H9 (cell line): Measurements from ENCODE around the gene APP. TPM values are rescaled to one million over a fixed set of nuclear protein-coding genes. Genes with fewer than 3 reads are reported as not detected.

Experiments
- DNase-seq: peaks from one replicate; pipeline ENCODE4 v3.0.0-alpha.2; 2017
- H2AFZ ChIP-seq: one replicate; pipeline ENCODE4 v1.6.1; 2013; ENCODE audit warnings: mild to moderate bottlenecking, low read length, control low read depth, moderate library complexity
- H2AK5ac ChIP-seq: 2 replicates; pipeline ENCODE4 v1.6.1; 2013; ENCODE audit warnings: low read length, control low read depth, mixed read lengths; ENCODE audit not compliant: insufficient read length
- H2BK120ac ChIP-seq: one replicate; pipeline ENCODE4 v1.6.1; 2013; ENCODE audit warnings: low read depth, mild to moderate bottlenecking, low read length, control low read depth, inconsistent platforms; ENCODE audit not compliant: poor library complexity, severe bottlenecking
- H2BK12ac ChIP-seq: 2 replicates; pipeline ENCODE4 v1.6.1; 2013; ENCODE audit warnings: low read length, control low read depth, mixed read lengths, low read depth; ENCODE audit not compliant: insufficient read length
- H2BK15ac ChIP-seq: 2 replicates; pipeline ENCODE4 v1.6.1; 2013; ENCODE audit warnings: low read depth, low read length, control low read depth
- H2BK20ac ChIP-seq: one replicate; pipeline ENCODE4 v1.6.1; 2013; ENCODE audit warnings: low read depth, mild to moderate bottlenecking, low read length, control low read depth, inconsistent platforms; ENCODE audit not compliant: poor library complexity, severe bottlenecking
- H2BK5ac ChIP-seq: 2 replicates; pipeline ENCODE4 v1.6.1; 2013; ENCODE audit warnings: low read length, control low read depth, mixed read lengths; ENCODE audit not compliant: insufficient read length
- H3K14ac ChIP-seq: 2 replicates; pipeline ENCODE4 v1.6.1; 2013; ENCODE audit warnings: low read length, control low read depth; ENCODE audit not compliant: insufficient read depth
- H3K18ac ChIP-seq: 2 replicates; pipeline ENCODE4 v1.6.1; 2013; ENCODE audit warnings: low read depth, mild to moderate bottlenecking, mixed read lengths, low read length, control low read depth; ENCODE audit not compliant: insufficient read length
- H3K23ac ChIP-seq: 2 replicates; pipeline ENCODE4 v1.6.1; 2013; ENCODE audit warnings: low read length, control low read depth, mixed read lengths, low read depth; ENCODE audit not compliant: insufficient read length
- H3K23me2 ChIP-seq: 2 replicates; pipeline ENCODE4 v1.6.1; 2013; ENCODE audit warnings: low read depth, mild to moderate bottlenecking, mixed read lengths, low read length, control low read depth; ENCODE audit not compliant: insufficient read length, poor library complexity, severe bottlenecking
- H3K27ac ChIP-seq: 2 replicates; pipeline ENCODE4 v1.5.1; 2013; ENCODE audit warnings: low read length, control low read depth, mixed read lengths, low read depth; ENCODE audit not compliant: insufficient read length
- H3K27me3 ChIP-seq: 2 replicates; pipeline ENCODE4 v1.6.1; 2013; ENCODE audit warnings: low read length, control low read depth, inconsistent platforms; ENCODE audit not compliant: insufficient read depth
- H3K4ac ChIP-seq: 2 replicates; pipeline ENCODE4 v1.6.1; 2013; ENCODE audit warnings: low read depth, mild to moderate bottlenecking, control low read depth, inconsistent platforms, low read length, moderate library complexity
- H3K4me1 ChIP-seq: 2 replicates; pipeline ENCODE4 v1.6.1; 2013; ENCODE audit warnings: low read length, control low read depth, inconsistent platforms; ENCODE audit not compliant: insufficient read depth
- H3K4me2 ChIP-seq: 2 replicates; pipeline ENCODE4 v1.6.1; 2013; ENCODE audit warnings: low read length, control low read depth, mixed read lengths; ENCODE audit not compliant: insufficient read length, insufficient read depth
- H3K56ac ChIP-seq: 2 replicates; pipeline ENCODE4 v1.6.1; 2013; ENCODE audit warnings: low read depth, mild to moderate bottlenecking, mixed read lengths, low read length, control low read depth; ENCODE audit not compliant: insufficient read length
- H3K79me1 ChIP-seq: 2 replicates; pipeline ENCODE4 v1.6.1; 2013; ENCODE audit warnings: low read depth, mild to moderate bottlenecking, moderate library complexity, low read length, control low read depth, inconsistent platforms; ENCODE audit not compliant: insufficient read depth, poor library complexity, severe bottlenecking
- H3K79me2 ChIP-seq: 2 replicates; pipeline ENCODE4 v1.6.1; 2013; ENCODE audit warnings: low read length, control low read depth, inconsistent platforms; ENCODE audit not compliant: insufficient read depth
- H3K9ac ChIP-seq: 2 replicates; pipeline ENCODE4 v1.6.1; 2013; ENCODE audit warnings: low read length, control low read depth, mixed read lengths; ENCODE audit not compliant: insufficient read length; ENCODE audit errors: extremely low read depth
- H3K9me3 ChIP-seq: one replicate; pipeline ENCODE4 v1.6.1; 2013; ENCODE audit warnings: low read depth, low read length, inconsistent platforms; ENCODE audit not compliant: control insufficient read depth
- H3T11ph ChIP-seq: one replicate; pipeline ENCODE4 v1.6.1; 2013; ENCODE audit warnings: mild to moderate bottlenecking, low read length, control low read depth, inconsistent platforms
- H4K20me1 ChIP-seq: one replicate; pipeline ENCODE4 v1.6.1; 2013; ENCODE audit not compliant: control insufficient read depth, insufficient read length, insufficient read depth
- H4K5ac ChIP-seq: 2 replicates; pipeline ENCODE4 v1.6.1; 2013; ENCODE audit warnings: low read depth, mild to moderate bottlenecking, mixed read lengths, low read length, control low read depth; ENCODE audit not compliant: insufficient read length
- H4K8ac ChIP-seq: replicated peaks from 2 replicates; pipeline ENCODE4 v1.6.1; 2013; ENCODE audit warnings: low read length, control low read depth, mixed read lengths, low read depth; ENCODE audit not compliant: insufficient read length
- H4K91ac ChIP-seq: 2 replicates; pipeline ENCODE4 v1.6.1; 2013; ENCODE audit warnings: low read depth, mild to moderate bottlenecking, moderate library complexity, mixed read lengths, low read length, control low read depth; ENCODE audit not compliant: insufficient read length
- H3K27ac Mint-ChIP-seq, 3 experiments: 2 replicates in 2 of 3; 3 replicates in 1 of 3; pipeline ENCODE4 v1.8.0; 2020 to 2021; ENCODE audit warnings: mixed read lengths in 3 of 3, mild to moderate bottlenecking in 1 of 3, moderate library complexity in 1 of 3
- H3K27me3 Mint-ChIP-seq: 2 replicates; pipeline ENCODE4 v1.8.0; 2021; ENCODE audit warnings: low read depth, mild to moderate bottlenecking, moderate library complexity, mixed read lengths
- H3K36me3 Mint-ChIP-seq, 3 experiments: 2 replicates in 2 of 3; 3 replicates in 1 of 3; pipeline ENCODE4 v1.8.0; 2020 to 2021; ENCODE audit warnings: low read depth in 3 of 3, mixed read lengths in 3 of 3; ENCODE audit not compliant: insufficient read depth in 1 of 3
- H3K4me1 Mint-ChIP-seq, 2 experiments: 2 replicates each; pipeline ENCODE4 v1.8.0; 2020; ENCODE audit warnings: mixed read lengths in 2 of 2
- H3K4me3 Mint-ChIP-seq, 2 experiments: 2 replicates in 1 of 2; 3 replicates in 1 of 2; pipeline ENCODE4 v1.8.0; 2020 to 2021; ENCODE audit warnings: mild to moderate bottlenecking in 2 of 2, mixed read lengths in 2 of 2, moderate library complexity in 1 of 2
- H3K9me3 Mint-ChIP-seq, 2 experiments: 2 replicates in 1 of 2; 3 replicates in 1 of 2; pipeline ENCODE4 v1.8.0; 2020; ENCODE audit warnings: mild to moderate bottlenecking in 2 of 2, mixed read lengths in 2 of 2, moderate library complexity in 1 of 2
- WGBS: extraction: QIAGEN DNeasy Blood & Tissue Kit; methylation state at CpG from one replicate; pipeline ENCODE4 v1.1.7; 2013; ENCODE audit warnings: missing lambda C conversion rate, low lambda C conversion rate, mixed read lengths; ENCODE audit not compliant: insufficient read length; ENCODE audit errors: extremely low coverage; 5-methylcytosine and 5-hydroxymethylcytosine counted together
- total RNA-seq: library from RNA; stranded (reverse); gene quantifications from 2 replicates; pipeline ENCODE4 v1.2.1, GENCODE V29; 2021
- TF ChIP-seq, protein P1 (sequence below): fragments of 200-600 bp; sonication (generic); conservative IDR thresholded peaks from 3 replicates; pipeline ENCODE4 v1.8.0; 2021; ENCODE audit warnings: antibody characterized with exemption, mild to moderate bottlenecking

The APP gene
- total RNA-seq, 1 experiment from 2014 or later: 380 TPM

DNA sequence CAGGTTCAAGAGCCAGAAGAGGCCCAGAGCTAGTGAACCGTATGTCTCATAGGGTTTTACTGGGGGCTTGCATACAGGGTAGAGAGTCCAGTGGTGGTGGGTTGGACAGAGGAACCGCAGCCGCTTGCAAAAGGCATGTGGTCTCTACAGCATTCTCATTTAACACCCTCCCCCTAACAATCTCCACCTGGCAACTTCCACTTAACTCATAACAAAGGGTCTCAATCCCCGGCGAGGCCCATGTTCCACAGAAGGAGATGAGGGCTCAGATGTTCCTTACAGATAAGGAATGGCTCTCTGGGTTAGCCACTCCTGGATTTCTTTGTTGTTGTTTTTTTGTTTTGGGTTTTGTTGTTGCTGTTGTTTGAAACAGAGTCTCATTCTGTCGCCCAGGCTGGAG, 106.1 kb downstream of the APP start:
- Histone ChIP-seq H2BK5ac (no peak overlapping the region), H3K56ac (no peak overlapping the region), H4K91ac (no peak overlapping the region), H3K18ac (no peak overlapping the region), H3K27me3 (no peaks in the 10 kb centered on the region), H3K14ac (no peak overlapping the region), H3K79me2 (peaks cover 41% of the 10 kb centered on the region; the same call in 1 of the 2 replicates), H3K4me1 (peaks cover 15% of the 10 kb centered on the region), H3K9me3 (no peaks in the 10 kb centered on the region), H3K4me2 (no peak overlapping the region), H3T11ph (no peak overlapping the region), H4K20me1 (no peaks in the 10 kb centered on the region), H2AFZ (no peak overlapping the region), H2AK5ac (no peak overlapping the region), H4K8ac (no peak overlapping the region), H4K5ac (no peak overlapping the region), H3K27ac (no peak overlapping the region), H3K23ac (no peak overlapping the region), H3K23me2 (no peaks in the 10 kb centered on the region), H2BK15ac (no peak overlapping the region), H3K9ac (no peak overlapping the region), H3K79me1 (peaks cover 7% of the 10 kb centered on the region), H2BK20ac (no peak overlapping the region), H3K4ac (no peak overlapping the region), H2BK120ac (no peak overlapping the region), H2BK12ac (no peak overlapping the region)
- TF ChIP-seq, protein P1, sequence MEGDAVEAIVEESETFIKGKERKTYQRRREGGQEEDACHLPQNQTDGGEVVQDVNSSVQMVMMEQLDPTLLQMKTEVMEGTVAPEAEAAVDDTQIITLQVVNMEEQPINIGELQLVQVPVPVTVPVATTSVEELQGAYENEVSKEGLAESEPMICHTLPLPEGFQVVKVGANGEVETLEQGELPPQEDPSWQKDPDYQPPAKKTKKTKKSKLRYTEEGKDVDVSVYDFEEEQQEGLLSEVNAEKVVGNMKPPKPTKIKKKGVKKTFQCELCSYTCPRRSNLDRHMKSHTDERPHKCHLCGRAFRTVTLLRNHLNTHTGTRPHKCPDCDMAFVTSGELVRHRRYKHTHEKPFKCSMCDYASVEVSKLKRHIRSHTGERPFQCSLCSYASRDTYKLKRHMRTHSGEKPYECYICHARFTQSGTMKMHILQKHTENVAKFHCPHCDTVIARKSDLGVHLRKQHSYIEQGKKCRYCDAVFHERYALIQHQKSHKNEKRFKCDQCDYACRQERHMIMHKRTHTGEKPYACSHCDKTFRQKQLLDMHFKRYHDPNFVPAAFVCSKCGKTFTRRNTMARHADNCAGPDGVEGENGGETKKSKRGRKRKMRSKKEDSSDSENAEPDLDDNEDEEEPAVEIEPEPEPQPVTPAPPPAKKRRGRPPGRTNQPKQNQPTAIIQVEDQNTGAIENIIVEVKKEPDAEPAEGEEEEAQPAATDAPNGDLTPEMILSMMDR: no peak
- H3K27ac Mint-ChIP-seq: peak overlapping the region in 2 of 3 experiments; percentile 49 to 73; a peak in 4 of 7 replicates
- no peaks in the 10 kb centered on the region for H3K27me3 Mint-ChIP-seq
- WGBS: no CpG with 5 or more reads among the region's 6 CpGs
- peak; percentile 39 for DNase-seq
- peaks cover 52 to 65% of the 10 kb centered on the region in 2 experiments for H3K4me1 Mint-ChIP-seq
- no peaks in the 10 kb centered on the region for H3K9me3 Mint-ChIP-seq
- H3K4me3 Mint-ChIP-seq: no peak overlapping the region
- H3K36me3 Mint-ChIP-seq: no peaks in the 10 kb centered on the region; a peak in 1 of 7 replicates
